ENCODE measurements around the gene LILRB1.

The LILRB1 gene

DNA sequence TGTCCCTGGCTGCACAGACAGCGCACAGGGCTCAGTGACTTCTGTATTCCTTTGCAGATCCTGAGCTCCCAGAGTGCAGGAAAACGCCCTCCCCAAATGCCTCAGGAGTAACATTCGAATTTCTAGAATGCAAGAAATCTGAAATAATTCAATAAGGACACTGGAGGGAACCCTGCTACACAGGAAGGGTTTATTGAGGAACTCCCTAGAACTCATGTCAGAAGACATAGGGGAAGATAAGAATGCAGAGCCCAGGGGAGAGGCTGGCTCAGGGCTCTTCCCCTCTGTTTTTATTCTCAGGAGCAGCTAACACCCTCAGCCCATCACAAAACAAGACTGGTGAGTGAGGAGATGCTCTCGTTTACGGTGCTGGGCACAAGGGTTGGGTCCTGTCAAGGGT lies 30.1 kb upstream of the LILRB1 start:
- no peak for DNase-seq (ENCODE audit: extremely low read depth, insufficient read length)
- Histone ChIP-seq H3K4me3 (replicated peaks; ENCODE audit: low read depth, low read length) (no peak overlapping the region), H3K27me3 (replicated peaks; ENCODE audit: control insufficient read depth, insufficient read depth, low read length) (no peaks in the 10 kb centered on the region; the same call in 1 of the 2 replicates), H3K36me3 (ENCODE audit: control insufficient read depth, insufficient read depth, low read length) (no peaks in the 10 kb centered on the region)
- TF ChIP-seq, protein P1, sequence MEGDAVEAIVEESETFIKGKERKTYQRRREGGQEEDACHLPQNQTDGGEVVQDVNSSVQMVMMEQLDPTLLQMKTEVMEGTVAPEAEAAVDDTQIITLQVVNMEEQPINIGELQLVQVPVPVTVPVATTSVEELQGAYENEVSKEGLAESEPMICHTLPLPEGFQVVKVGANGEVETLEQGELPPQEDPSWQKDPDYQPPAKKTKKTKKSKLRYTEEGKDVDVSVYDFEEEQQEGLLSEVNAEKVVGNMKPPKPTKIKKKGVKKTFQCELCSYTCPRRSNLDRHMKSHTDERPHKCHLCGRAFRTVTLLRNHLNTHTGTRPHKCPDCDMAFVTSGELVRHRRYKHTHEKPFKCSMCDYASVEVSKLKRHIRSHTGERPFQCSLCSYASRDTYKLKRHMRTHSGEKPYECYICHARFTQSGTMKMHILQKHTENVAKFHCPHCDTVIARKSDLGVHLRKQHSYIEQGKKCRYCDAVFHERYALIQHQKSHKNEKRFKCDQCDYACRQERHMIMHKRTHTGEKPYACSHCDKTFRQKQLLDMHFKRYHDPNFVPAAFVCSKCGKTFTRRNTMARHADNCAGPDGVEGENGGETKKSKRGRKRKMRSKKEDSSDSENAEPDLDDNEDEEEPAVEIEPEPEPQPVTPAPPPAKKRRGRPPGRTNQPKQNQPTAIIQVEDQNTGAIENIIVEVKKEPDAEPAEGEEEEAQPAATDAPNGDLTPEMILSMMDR (IDR thresholded peaks at IDR 0.05; ENCODE audit: insufficient read depth, low read length, poor library complexity, severe bottlenecking) = no peak

GRCh38 chr19:54606230-54606629 lies 24.1 kb upstream of the LILRB1 start:
- Histone ChIP-seq H3K27me3 (replicated peaks; ENCODE audit: control insufficient read depth, insufficient read depth, low read length) (no peaks in the 10 kb centered on the region), H3K4me3 (replicated peaks; ENCODE audit: low read depth, low read length) (no peak overlapping the region), H3K36me3 (ENCODE audit: control insufficient read depth, insufficient read depth, low read length) (no peaks in the 10 kb centered on the region)
- TF ChIP-seq, protein P1 (IDR thresholded peaks at IDR 0.05; ENCODE audit: insufficient read depth, low read length, poor library complexity, severe bottlenecking) = no peak
- no peak for DNase-seq (ENCODE audit: extremely low read depth, insufficient read length)

GRCh38 chr19:54606891-54607784 lies 23.1 kb upstream of the LILRB1 start:
- Histone ChIP-seq H3K4me3 (replicated peaks; ENCODE audit: low read depth, low read length) (peak overlapping the region; percentile 33), H3K27me3 (replicated peaks; ENCODE audit: control insufficient read depth, insufficient read depth, low read length) (no peaks in the 10 kb centered on the region), H3K36me3 (ENCODE audit: control insufficient read depth, insufficient read depth, low read length) (no peaks in the 10 kb centered on the region)
- TF ChIP-seq, protein P1 (IDR thresholded peaks at IDR 0.05; ENCODE audit: insufficient read depth, low read length, poor library complexity, severe bottlenecking) = no peak
- no peak for DNase-seq (ENCODE audit: extremely low read depth, insufficient read length)

- Histone ChIP-seq H3K27me3 (replicated peaks; ENCODE audit: control insufficient read depth, insufficient read depth, low read length) (no peaks in the 10 kb centered on the region), H3K4me3 (replicated peaks; ENCODE audit: low read depth, low read length) (no peak overlapping the region), H3K36me3 (ENCODE audit: control insufficient read depth, insufficient read depth, low read length) (no peaks in the 10 kb centered on the region)
- no peak for DNase-seq (ENCODE audit: extremely low read depth, insufficient read length)
- TF ChIP-seq, protein P1 (IDR thresholded peaks at IDR 0.05; ENCODE audit: insufficient read depth, low read length, poor library complexity, severe bottlenecking) = no peak
Measured at GRCh38 chr19:54607785-54608150, 22.5 kb upstream of the LILRB1 start.

DNA sequence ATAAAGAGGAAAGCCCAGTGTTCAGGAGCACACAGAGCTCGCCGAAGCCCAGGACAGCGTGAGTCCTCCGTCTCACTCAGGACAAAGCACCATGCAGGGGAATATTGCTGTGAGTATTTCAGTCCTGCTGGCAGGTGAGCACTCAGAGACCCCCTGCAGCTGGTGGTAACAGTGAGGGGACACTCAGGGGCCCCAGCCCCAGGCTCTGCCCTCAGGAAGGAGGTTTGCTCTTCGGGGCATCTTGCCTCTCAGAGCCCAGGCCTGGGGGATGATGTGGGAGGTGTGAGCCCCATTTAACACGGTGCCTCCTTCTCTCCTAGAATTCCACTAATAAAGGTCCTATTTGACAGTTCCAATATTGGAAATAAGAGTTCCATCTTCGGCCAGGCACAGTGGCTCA lies 22.1 kb upstream of the LILRB1 start:
- no peaks in the 10 kb centered on the region for H3K36me3 ChIP-seq (ENCODE audit: control insufficient read depth, insufficient read depth, low read length)
- TF ChIP-seq, protein P1 (IDR thresholded peaks at IDR 0.05; ENCODE audit: insufficient read depth, low read length, poor library complexity, severe bottlenecking) = no peak
- no peak overlapping the region for H3K4me3 ChIP-seq (replicated peaks; ENCODE audit: low read depth, low read length)
- DNase-seq (ENCODE audit: extremely low read depth, insufficient read length) = no peak
- H3K27me3 ChIP-seq (replicated peaks; ENCODE audit: control insufficient read depth, insufficient read depth, low read length) = no peaks in the 10 kb centered on the region
